Left lung (tissue), 10 donors: ENCODE data around the gene CCSER2. TPM values are rescaled to one million over a fixed set of nuclear protein-coding genes. Genes with fewer than 3 reads are reported as not detected.
"Not testable (repeated sequence)": the region's sequence is repeated elsewhere in the genome, so short reads cannot be mapped to it uniquely, and the experiment has no call there.

ENCODE experiments used
- ATAC-seq: fragments of 200-7000 bp; cut with Tn5 transposase; one replicate; pipeline ENCODE4 v1.9.1; 2020; ENCODE audit warnings: moderate library complexity
- DNase-seq, 4 donors: peaks; one replicate each; pipeline ENCODE4 v3.0.0-alpha.2; 2013 to 2020
- H3K27ac ChIP-seq, 2 donors: fragments of 200-600 bp; sonication (generic) in 1 of 2; one replicate each; pipeline versions ENCODE4 v1.5.0 to v1.8.0; 2020 to 2021
- H3K27me3 ChIP-seq, 2 donors: fragments of 200-600 bp; sonication (generic) in 1 of 2; one replicate each; pipeline versions ENCODE4 v1.5.0 to v1.8.0; 2020 to 2021
- H3K36me3 ChIP-seq, 2 donors: fragments of 200-600 bp; sonication (generic) in 1 of 2; one replicate each; pipeline versions ENCODE4 v1.5.0 to v1.8.0; 2020 to 2021
- H3K4me1 ChIP-seq, 2 donors: fragments of 200-600 bp; one replicate each; pipeline ENCODE4 v1.8.0; 2021
- H3K4me3 ChIP-seq, 2 donors: fragments of 200-600 bp; sonication (generic) in 1 of 2; one replicate each; pipeline versions ENCODE4 v1.5.0 to v1.8.0; 2020 to 2021; ENCODE audit warnings: mild to moderate bottlenecking in 1 of 2
- H3K9me3 ChIP-seq, 2 donors: fragments of 200-600 bp; sonication (generic) in 1 of 2; one replicate each; pipeline versions ENCODE4 v1.5.0 to v1.8.0; 2020 to 2021
- CTCF ChIP-seq, 2 donors: fragments of 200-600 bp; sonication (generic) in 1 of 2; IDR thresholded peaks; one replicate each; pipeline versions ENCODE4 v1.5.0 to v1.8.0; 2021; ENCODE audit warnings: antibody characterized with exemption in 2 of 2
- intact Hi-C, 2 donors: fragments of 100-400 bp; cut with DNase I; formaldehyde crosslinking; loops; one replicate each; pipeline versions ENCODE4 v1.11.2 to v1.14.2; 2022
- polyA plus RNA-seq, 6 donors: library from polyadenylated mRNA; unstranded; fragments of 120-200 nt; gene quantifications; one replicate each; pipeline ENCODE4 v1.2.1, GENCODE V29; 2013; ENCODE audit not compliant: insufficient read length in 6 of 6
- total RNA-seq, 2 donors: library from RNA; stranded (reverse); fragmentation: NEBNext Ultra II Directional; extraction: Animal tissue kit (Norgen Biotek cat#: 25700); gene quantifications; one replicate each; pipeline ENCODE4 v1.2.1, GENCODE V29; 2021
- donor health status: DM: no; HTN: yes; CAD: no.
- donor health status: DM: no; HTN: no; CAD: no.

Gene CCSER2
- total and polyA plus RNA-seq, 8 donors: 32.7 to 65.5 (median 37.9) TPM

DNA sequence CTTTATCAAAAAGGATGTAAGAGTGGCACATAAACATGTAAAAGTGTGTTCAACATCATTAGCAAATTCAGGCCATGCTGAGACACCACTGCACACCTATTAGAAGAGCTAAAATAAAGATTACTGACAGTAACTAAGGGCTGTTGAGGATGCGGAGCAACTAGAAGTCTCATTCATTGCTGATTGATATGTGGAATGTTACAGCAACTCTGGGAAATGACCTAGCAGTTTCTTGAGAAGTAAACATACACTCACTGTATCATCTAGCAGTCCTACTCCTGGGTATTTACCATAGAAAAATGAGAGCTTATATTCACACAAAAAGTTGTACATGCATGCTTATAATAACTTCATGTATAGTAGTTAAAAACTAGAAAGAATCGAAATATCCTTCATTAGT, 77.3 kb downstream of the CCSER2 start:
- DNase-seq (no peak), ATAC-seq (no peak)
- H3K36me3 ChIP-seq: no peaks in the 10 kb centered on the region
- TF ChIP-seq CTCF (IDR thresholded peaks at IDR 0.05): no peak
- no peaks in the 10 kb centered on the region for H3K27me3 ChIP-seq
- no peak overlapping the region for H3K4me3 ChIP-seq
- intact Hi-C loops: no loop called here
- peaks cover 0 to 36% of the 10 kb centered on the region in 2 donors for H3K4me1 ChIP-seq
- H3K27ac ChIP-seq: no peak overlapping the region
- no peaks in the 10 kb centered on the region for H3K9me3 ChIP-seq

GRCh38 chr10:84406561-84406960, 78.2 kb downstream of the CCSER2 start:
- intact Hi-C loops: no loop called here
- no peak for DNase-seq

DNA sequence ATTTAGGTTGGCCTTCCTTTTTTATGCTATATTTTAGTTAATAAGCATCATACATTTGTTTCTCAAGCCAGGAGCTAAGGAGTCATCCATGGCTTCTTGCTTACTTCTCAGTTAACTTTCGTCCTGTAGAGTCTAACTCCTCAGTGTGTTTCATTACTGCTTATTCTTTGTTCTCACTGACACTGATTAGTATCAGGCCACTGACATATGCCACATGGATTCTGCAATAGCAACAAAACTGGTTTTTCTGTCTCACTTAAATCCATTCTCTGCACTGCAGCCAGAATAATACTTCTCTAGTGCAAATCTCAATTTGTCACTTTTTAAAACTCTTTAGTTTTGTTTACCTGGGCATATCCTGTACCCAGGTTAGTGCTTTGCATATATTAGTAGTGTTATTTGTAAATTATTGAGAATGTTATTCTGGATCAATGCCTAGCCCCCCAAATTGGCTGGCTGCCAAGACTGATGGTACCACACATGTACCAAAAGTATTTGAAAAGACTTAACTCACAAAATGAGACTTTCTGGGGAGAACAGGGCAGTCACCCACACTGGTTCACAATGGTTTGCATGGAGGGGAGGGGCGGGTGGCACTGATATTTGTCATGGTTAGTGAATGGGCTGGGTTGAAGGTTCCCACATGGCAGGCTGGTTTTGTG, 79.1 kb downstream of the CCSER2 start:
- Histone ChIP-seq H3K27me3 (no peaks in the 10 kb centered on the region), H3K4me3 (no peak overlapping the region), H3K36me3 (no peaks in the 10 kb centered on the region), H3K9me3 (peaks cover 0 to 6% of the 10 kb centered on the region in 2 donors), H3K27ac (no peak overlapping the region), H3K4me1 (peaks cover 0 to 20% of the 10 kb centered on the region in 2 donors)
- TF ChIP-seq CTCF (IDR thresholded peaks at IDR 0.05): no peak
- no peak for ATAC-seq
- intact Hi-C loops: no loop called here
- DNase-seq: no peak

More at GRCh38 chr10:84406561-84406960, 78.2 kb downstream of the CCSER2 start:
- H3K27me3 ChIP-seq: no peaks in the 10 kb centered on the region
- H3K4me1 ChIP-seq: peaks cover 0 to 28% of the 10 kb centered on the region in 2 donors
- H3K27ac ChIP-seq: no peak overlapping the region
- H3K4me3 ChIP-seq: no peak overlapping the region
- no peak for ATAC-seq
- H3K9me3 ChIP-seq: no peaks in the 10 kb centered on the region
- no peak for TF ChIP-seq CTCF (IDR thresholded peaks at IDR 0.05)
- H3K36me3 ChIP-seq: no peaks in the 10 kb centered on the region

GRCh38 chr10:84412482-84412881, 84.1 kb downstream of the CCSER2 start:
- no peak for TF ChIP-seq CTCF (IDR thresholded peaks at IDR 0.05)
- no peaks in the 10 kb centered on the region for H3K27me3 ChIP-seq
- no peak overlapping the region for H3K27ac ChIP-seq
- ATAC-seq: no peak
- H3K9me3 ChIP-seq: peaks cover 0 to 26% of the 10 kb centered on the region in 2 donors
- H3K36me3 ChIP-seq: no peaks in the 10 kb centered on the region
- no peak overlapping the region for H3K4me3 ChIP-seq
- intact Hi-C loops: no loop called here
- DNase-seq: no peak
- peaks cover 0 to 2% of the 10 kb centered on the region in 2 donors for H3K4me1 ChIP-seq

DNA sequence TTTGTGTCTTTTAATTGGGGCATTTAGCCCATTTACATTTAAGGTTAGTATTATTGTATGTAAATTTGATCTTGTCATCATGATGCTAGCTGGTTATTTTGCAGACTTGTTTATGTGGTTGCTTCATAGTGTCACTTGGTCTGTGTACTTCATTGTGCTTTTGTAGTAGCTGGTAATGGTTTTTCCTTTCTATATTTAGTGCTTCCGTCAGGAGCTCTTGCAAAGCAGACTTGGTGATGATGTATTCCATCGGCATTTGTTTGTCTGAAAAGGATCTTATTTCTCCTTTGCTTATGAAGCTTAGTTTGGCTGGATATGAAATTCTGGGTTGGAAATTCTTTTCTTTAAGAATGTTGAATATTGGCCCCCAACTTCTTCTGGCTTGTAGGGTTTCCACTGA, 85.7 kb downstream of the CCSER2 start:
- H3K27ac ChIP-seq, intact Hi-C loops, ATAC-seq, H3K36me3 ChIP-seq, H3K27me3 ChIP-seq, H3K4me3 ChIP-seq, H3K4me1 ChIP-seq, DNase-seq: not testable (repeated sequence)
- peaks cover 0 to 26% of the 10 kb centered on the region in 2 donors for H3K9me3 ChIP-seq
